ENCODE measurements around the gene DPH7.
"Not testable (repeated sequence)": the region's sequence is repeated elsewhere in the genome, so short reads cannot be mapped to it uniquely, and the experiment has no call there.

DPH7 gene

DNA sequence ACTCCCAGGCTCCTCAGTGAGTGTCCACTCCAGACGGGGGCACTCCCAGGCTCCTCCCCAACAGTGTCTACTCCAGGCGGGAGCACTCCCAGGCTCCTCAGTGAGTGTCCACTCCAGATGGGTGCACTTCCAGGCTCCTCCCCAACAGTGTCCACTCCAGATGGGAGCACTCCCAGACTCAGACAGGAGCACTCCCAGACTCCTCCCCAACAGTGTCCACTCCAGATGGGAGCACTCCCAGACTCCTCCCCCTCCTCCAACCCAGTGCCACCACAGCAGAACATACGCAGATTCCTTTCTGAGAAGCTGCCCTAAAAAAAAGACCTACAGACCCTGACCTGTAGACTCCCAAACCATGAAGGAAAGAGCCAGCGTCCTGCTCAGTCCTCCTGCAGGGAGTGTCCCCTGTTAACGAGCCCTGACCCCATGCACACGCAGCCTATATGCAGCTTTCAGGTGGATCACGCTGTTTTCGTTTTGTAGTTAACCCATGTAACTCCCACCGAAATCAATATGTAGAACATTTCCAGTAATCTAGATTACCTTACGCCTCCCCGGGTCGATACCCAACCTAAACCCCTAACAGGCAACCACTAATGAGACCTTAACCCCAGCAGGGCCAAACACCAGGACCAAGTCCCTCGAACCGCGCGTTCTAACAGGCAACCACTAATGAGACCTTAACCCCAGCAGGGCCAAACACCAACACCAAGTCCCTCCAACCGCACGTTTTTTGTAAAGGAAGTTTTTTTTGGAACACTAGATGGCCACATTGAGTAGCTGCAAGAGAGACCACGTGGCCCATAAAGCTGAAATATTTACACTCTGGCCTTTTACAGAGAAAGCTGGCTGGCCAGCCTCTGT, 44.2 kb downstream of the DPH7 start:
- H3K9me3 ChIP-seq (ENCODE audit: control insufficient read depth, low read length) = no peaks in the 10 kb centered on the region
- no peak overlapping the region for H3K4me3 ChIP-seq (ENCODE audit: low read length)
- no peak overlapping the region for H3K9ac ChIP-seq (ENCODE audit: low read length)
- H3K4me1 ChIP-seq (ENCODE audit: control insufficient read depth, insufficient read depth, low read length) = peaks cover 12% of the 10 kb centered on the region
- H3K27me3 ChIP-seq (ENCODE audit: control insufficient read depth, insufficient read depth, low read length) = no peaks in the 10 kb centered on the region
- no peaks in the 10 kb centered on the region for H3K36me3 ChIP-seq (ENCODE audit: control insufficient read depth, insufficient read depth, low read length)

DNA sequence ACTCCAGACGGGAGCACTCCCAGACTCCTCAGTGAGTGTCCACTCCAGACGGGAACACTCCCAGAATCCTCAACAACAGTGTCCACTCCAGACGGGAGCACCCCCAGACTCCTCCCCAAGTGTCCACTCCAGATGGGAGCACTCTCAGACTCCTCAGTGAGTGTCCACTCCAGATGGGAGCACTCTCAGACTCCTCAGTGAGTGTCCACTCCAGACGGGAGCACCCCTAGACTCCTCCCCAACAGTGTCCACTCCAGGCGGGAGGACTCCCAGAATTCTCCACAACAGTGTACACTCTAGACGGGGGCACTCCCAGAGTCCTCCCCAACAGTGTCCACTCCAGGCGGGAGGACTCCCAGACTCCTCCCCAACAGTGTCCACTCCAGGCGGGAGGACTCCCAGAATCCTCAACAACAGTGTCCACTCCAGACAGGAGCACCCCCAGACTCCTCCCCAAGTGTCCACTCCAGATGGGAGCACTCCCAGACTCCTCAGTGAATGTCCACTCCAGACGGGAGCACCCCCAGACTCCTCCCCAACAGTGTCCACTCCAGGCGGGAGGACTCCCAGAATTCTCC, 45.7 kb downstream of the DPH7 start:
- H3K9ac ChIP-seq (ENCODE audit: low read length); H3K4me3 ChIP-seq (ENCODE audit: low read length); H3K36me3 ChIP-seq (ENCODE audit: control insufficient read depth, insufficient read depth, low read length); H3K27me3 ChIP-seq (ENCODE audit: control insufficient read depth, insufficient read depth, low read length); H3K9me3 ChIP-seq (ENCODE audit: control insufficient read depth, low read length): not testable (repeated sequence)
- peaks cover 12% of the 10 kb centered on the region for H3K4me1 ChIP-seq (ENCODE audit: control insufficient read depth, insufficient read depth, low read length)

DNA sequence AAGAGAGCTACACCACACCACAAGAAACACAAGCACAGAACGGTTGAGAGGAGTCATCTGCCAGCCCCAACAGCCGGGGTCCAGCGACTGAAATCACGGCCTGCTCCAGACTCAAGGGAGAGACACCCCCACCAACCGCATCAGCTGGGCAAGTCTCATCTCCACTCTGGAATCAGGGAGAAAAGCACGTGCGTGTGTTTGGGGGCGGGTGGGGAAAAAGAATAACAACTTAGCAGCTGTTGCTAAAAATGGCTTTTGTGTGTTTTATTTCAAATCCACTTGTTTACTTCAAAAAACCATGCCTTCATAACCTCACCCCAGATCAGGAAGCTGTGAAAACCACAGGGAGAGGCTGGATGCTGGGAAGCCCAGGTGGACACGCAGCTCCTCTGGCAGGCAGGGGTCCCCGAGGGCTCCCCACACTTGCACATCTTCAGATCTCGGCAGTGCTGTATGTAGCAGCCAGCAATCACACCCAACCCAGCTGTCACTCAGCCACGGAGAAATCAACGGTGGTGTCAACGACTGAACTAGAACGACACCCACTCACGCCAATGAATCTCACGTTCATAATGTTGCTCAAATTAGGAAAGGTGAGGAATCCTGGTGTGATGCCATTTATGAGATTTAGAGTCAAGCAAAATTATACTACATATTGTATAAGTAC, 47.5 kb downstream of the DPH7 start:
- H3K9ac ChIP-seq (ENCODE audit: low read length) = no peak overlapping the region

DNA sequence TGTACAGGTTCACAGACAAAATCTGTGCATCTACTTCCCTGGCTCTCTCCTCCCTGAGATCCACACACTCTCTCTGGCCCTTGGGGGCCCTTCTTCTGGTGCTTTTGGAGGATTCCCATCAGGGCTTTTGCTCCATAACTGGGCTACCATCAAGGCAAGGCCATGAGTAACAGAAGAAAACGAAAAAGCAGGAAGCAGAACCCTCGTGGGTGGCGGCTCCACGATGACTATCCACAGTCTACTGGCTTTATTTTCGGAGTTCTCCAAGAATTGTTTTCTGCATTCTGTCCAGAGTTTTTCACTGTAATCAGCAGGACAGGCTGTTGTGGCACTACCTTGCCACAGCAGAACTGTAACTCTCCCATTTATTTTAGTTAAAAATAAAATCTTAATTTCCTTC, 48.4 kb downstream of the DPH7 start:
- Histone ChIP-seq H3K9me3 (ENCODE audit: control insufficient read depth, low read length) (no peaks in the 10 kb centered on the region), H3K27me3 (ENCODE audit: control insufficient read depth, insufficient read depth, low read length) (no peaks in the 10 kb centered on the region), H3K9ac (ENCODE audit: low read length) (no peak overlapping the region), H3K4me1 (ENCODE audit: control insufficient read depth, insufficient read depth, low read length) (peaks cover 12% of the 10 kb centered on the region), H3K36me3 (ENCODE audit: control insufficient read depth, insufficient read depth, low read length) (no peaks in the 10 kb centered on the region), H3K4me3 (ENCODE audit: low read length) (no peak overlapping the region)

More for the DNA sequence above, 47.5 kb downstream of the DPH7 start:
- Histone ChIP-seq H3K9me3 (ENCODE audit: control insufficient read depth, low read length) (no peaks in the 10 kb centered on the region), H3K36me3 (ENCODE audit: control insufficient read depth, insufficient read depth, low read length) (no peaks in the 10 kb centered on the region), H3K4me3 (ENCODE audit: low read length) (no peak overlapping the region), H3K27me3 (ENCODE audit: control insufficient read depth, insufficient read depth, low read length) (no peaks in the 10 kb centered on the region), H3K4me1 (ENCODE audit: control insufficient read depth, insufficient read depth, low read length) (peaks cover 12% of the 10 kb centered on the region)

DNA sequence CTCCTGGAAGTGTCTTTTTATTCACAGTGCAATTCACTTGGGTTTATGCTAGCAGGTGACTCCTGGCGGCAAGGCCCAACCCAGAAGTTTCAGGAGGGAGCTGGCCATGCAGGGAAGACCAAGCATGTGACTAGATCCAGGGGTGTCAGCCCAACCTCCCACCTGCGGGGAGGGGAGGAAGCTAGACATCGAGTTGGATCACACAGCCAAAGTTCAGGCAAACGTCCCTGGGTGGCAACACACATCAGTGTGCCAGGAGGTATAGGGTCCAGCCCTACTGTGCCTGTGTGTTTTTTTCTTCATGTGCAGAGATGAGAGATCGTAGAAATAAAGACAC, 53.8 kb downstream of the DPH7 start:
- Histone ChIP-seq H3K4me3 (ENCODE audit: low read length) (no peak overlapping the region), H3K27me3 (ENCODE audit: control insufficient read depth, insufficient read depth, low read length) (no peaks in the 10 kb centered on the region), H3K4me1 (ENCODE audit: control insufficient read depth, insufficient read depth, low read length) (no peaks in the 10 kb centered on the region), H3K9ac (ENCODE audit: low read length) (no peak overlapping the region), H3K36me3 (ENCODE audit: control insufficient read depth, insufficient read depth, low read length) (peaks cover 6% of the 10 kb centered on the region), H3K9me3 (ENCODE audit: control insufficient read depth, low read length) (no peaks in the 10 kb centered on the region)

DNA sequence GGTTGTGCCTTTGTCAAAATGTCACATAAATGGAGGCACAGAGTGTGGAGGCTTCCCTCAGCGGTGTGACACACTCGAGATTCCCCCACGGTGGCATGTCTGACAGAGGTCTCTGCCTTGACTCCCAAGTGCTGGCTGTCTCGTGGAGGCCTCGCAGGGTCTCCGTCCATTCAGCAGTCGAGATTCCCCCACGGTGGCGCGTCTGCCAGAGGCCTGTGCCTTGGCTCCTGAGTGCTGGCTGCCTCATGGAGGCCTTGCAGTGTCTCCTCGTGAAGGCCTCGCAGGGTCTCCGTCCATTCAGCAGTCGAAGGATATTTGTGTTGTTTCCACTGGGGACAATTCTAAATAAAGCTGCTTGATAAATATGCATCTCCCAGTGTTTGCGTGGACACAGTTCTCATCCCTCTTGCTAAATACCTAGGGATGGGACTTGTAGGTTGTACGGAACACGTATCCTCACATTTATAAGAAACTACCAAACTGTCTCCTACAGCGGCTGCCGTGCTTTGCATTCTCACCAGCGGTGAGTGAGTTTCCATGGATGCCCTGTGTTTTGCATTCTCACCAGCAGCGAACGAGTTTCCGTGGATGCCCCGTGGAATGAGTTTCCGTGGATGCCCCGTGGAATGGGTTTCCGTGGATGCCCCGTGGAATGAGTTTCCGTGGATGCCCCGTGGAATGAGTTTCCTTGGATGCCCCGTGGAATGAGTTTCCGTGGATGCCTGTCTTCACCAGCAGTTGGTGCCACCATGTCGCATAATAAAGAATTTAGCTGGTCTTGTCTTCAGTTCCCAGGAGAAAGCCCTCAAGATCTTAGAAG, 54.4 kb downstream of the DPH7 start:
- Histone ChIP-seq H3K27me3 (ENCODE audit: control insufficient read depth, insufficient read depth, low read length) (no peaks in the 10 kb centered on the region), H3K9me3 (ENCODE audit: control insufficient read depth, low read length) (no peaks in the 10 kb centered on the region), H3K36me3 (ENCODE audit: control insufficient read depth, insufficient read depth, low read length) (peaks cover 6% of the 10 kb centered on the region), H3K9ac (ENCODE audit: low read length) (no peak overlapping the region), H3K4me1 (ENCODE audit: control insufficient read depth, insufficient read depth, low read length) (no peaks in the 10 kb centered on the region), H3K4me3 (ENCODE audit: low read length) (no peak overlapping the region)

DNA sequence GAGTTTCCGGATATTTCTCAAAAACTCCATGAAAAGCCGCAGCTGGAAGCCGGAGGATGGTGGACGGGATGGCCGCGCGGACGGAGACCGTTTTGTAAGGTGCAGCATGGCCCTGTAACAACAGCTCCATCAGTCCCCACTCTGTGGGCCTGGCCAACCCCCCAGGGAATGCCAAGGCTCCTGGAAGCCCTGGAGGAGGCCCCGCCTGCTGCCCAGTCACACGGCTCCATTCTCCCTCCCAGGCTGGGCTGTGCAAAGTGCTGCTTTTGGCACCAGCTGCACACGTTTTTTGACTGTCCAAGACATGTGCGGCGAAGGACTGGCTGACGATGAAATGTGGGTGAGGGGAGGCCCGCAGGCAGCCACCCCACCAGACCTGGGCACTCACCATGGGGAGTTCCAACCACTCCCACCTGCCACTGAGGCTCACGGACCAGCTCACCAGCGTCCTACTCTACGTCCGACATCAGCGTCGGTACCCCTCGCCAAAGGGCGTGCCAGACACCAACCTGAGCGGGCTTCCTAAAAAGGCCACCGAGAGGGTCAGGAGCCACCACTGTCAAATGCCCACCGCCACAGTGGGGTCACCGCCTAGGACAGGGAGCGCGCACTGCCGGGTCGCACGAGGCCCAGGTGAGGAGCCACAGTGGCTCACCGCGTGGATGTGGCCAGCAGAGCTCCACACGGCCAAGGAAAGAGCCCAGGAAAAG, 55.8 kb downstream of the DPH7 start:
- Histone ChIP-seq H3K9me3 (ENCODE audit: control insufficient read depth, low read length) (no peaks in the 10 kb centered on the region), H3K36me3 (ENCODE audit: control insufficient read depth, insufficient read depth, low read length) (peaks cover 6% of the 10 kb centered on the region), H3K27me3 (ENCODE audit: control insufficient read depth, insufficient read depth, low read length) (no peaks in the 10 kb centered on the region), H3K9ac (ENCODE audit: low read length) (no peak overlapping the region), H3K4me3 (ENCODE audit: low read length) (no peak overlapping the region), H3K4me1 (ENCODE audit: control insufficient read depth, insufficient read depth, low read length) (no peaks in the 10 kb centered on the region)

DNA sequence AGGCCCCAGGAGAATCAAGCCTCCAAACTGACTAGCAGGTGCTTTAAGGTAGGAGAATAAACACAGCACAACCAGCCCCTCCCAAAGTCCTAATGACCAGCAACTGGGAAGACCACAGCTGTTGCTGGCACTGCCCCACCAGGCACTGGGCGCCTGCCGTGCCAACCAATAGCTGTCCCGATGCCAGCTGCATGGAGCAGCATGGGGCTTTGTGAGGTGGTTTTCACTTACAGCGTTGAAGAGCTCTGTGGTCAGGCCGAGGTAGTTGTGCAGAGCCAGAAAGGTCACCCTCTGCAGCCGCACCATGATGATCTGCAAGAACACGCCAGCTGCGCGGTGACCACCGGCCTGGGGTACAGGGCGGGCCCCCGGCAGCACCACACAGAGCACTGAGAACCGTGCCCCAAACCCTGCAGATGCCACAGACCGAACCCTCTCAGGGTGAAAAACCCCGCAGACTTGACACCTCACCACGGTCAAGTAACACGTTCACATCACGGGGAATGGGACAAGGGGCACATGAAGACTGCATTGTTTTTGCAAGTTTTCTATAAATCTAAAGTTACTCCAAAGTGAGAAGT, 57.2 kb downstream of the DPH7 start:
- H3K27me3 ChIP-seq (ENCODE audit: control insufficient read depth, insufficient read depth, low read length) = no peaks in the 10 kb centered on the region
- H3K9me3 ChIP-seq (ENCODE audit: control insufficient read depth, low read length) = no peaks in the 10 kb centered on the region
- H3K4me3 ChIP-seq (ENCODE audit: low read length) = no peak overlapping the region
- H3K4me1 ChIP-seq (ENCODE audit: control insufficient read depth, insufficient read depth, low read length) = no peaks in the 10 kb centered on the region
- H3K36me3 ChIP-seq (ENCODE audit: control insufficient read depth, insufficient read depth, low read length) = peaks cover 6% of the 10 kb centered on the region
- H3K9ac ChIP-seq (ENCODE audit: low read length) = no peak overlapping the region

DNA sequence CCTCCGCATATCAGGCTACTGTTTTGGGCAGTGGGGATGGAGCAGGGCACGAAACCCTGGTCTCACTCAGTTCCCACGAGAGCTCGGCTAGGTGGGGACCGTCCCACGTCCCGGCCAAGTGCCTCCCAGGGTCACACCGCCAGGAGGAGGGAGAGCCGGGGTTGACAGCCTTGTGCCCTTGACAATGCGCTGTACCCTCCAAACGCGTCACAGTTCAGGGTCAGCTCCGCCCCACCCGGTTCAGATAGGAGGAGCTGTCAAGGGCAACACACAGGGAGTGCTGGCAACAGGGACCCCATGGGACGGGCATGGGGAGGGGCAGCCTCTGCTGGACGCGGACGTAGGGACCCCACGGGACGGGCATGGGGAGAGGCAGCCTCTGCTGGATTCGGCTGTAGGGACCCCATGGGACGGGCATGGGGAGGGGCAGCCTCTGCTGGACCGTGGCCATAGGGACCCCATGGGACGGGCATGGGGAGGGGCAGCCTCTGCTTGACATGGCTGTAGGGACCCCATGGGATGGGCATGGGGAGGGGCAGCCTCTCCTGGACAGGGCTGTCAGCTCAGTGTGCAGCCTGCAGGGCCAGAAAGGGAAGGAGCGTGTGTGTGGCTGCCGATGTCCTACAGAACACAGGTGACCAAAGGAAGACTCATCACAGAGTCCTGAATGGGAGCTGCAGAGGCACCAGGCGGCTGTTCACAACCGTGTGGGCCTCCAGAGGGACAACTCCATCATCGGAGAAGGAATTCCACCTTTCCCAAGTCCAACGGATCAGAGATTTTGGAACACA, 57.9 kb downstream of the DPH7 start:
- no peaks in the 10 kb centered on the region for H3K9me3 ChIP-seq (ENCODE audit: control insufficient read depth, low read length)
- peaks cover 6% of the 10 kb centered on the region for H3K36me3 ChIP-seq (ENCODE audit: control insufficient read depth, insufficient read depth, low read length)
- H3K27me3 ChIP-seq (ENCODE audit: control insufficient read depth, insufficient read depth, low read length) = no peaks in the 10 kb centered on the region
- H3K4me3 ChIP-seq (ENCODE audit: low read length) = no peak overlapping the region
- H3K9ac ChIP-seq (ENCODE audit: low read length) = no peak overlapping the region
- H3K4me1 ChIP-seq (ENCODE audit: control insufficient read depth, insufficient read depth, low read length) = no peaks in the 10 kb centered on the region

DNA sequence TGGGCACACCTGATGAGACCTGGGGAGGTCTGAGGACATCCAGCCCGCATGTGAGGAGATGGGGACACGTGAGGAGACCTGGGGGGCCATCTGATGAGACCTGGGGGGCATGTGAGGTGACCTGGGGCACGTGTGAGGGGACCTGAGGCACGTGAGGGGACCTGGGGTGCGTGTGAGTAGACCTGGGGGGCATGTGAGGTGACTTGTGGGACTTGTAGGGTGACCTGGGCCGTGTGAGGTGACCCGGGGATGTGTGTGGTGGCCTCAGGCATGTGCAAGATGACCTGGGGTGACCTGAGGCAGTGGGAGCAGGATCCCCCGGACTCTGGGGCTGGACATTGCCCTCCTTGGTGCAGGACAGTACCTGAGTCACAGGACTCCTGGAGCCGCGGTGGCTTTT, 59.2 kb downstream of the DPH7 start:
- Histone ChIP-seq H3K9me3 (ENCODE audit: control insufficient read depth, low read length) (no peaks in the 10 kb centered on the region), H3K4me1 (ENCODE audit: control insufficient read depth, insufficient read depth, low read length) (peaks cover 8% of the 10 kb centered on the region), H3K36me3 (ENCODE audit: control insufficient read depth, insufficient read depth, low read length) (peaks cover 6% of the 10 kb centered on the region), H3K27me3 (ENCODE audit: control insufficient read depth, insufficient read depth, low read length) (no peaks in the 10 kb centered on the region), H3K4me3 (ENCODE audit: low read length) (no peak overlapping the region), H3K9ac (ENCODE audit: low read length) (no peak overlapping the region)
